ENCODE results near the gene ADAMTS12. TPM values are rescaled to one million over a fixed set of nuclear protein-coding genes. Genes with fewer than 3 reads are reported as not detected.
A peak's percentile ranks its signal among the peaks of the same experiment; 100 is the strongest.

The ADAMTS12 gene
- total and polyA plus RNA-seq, 4 donors, result 0.49 to 6.4 (median 2.3) TPM

DNA sequence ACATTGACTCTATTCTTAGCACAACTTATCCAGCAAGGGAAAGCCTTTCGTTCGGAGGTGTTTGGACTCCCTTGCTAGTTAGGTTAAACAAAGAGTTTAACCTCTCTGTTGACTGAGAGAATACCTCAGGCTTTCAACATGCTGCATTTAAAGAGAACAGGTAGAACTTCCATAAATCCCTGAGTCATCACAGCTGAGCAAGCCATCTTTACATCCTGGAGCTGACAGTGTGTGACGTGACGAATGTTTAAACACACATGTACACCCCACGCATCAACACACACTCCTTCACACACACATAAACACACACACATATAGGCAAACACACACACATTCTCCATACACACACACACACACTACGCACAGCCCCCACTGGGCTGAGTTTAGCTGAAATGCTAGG, 152.8 kb downstream of the ADAMTS12 start (continued):
- TF ChIP-seq, protein P1, sequence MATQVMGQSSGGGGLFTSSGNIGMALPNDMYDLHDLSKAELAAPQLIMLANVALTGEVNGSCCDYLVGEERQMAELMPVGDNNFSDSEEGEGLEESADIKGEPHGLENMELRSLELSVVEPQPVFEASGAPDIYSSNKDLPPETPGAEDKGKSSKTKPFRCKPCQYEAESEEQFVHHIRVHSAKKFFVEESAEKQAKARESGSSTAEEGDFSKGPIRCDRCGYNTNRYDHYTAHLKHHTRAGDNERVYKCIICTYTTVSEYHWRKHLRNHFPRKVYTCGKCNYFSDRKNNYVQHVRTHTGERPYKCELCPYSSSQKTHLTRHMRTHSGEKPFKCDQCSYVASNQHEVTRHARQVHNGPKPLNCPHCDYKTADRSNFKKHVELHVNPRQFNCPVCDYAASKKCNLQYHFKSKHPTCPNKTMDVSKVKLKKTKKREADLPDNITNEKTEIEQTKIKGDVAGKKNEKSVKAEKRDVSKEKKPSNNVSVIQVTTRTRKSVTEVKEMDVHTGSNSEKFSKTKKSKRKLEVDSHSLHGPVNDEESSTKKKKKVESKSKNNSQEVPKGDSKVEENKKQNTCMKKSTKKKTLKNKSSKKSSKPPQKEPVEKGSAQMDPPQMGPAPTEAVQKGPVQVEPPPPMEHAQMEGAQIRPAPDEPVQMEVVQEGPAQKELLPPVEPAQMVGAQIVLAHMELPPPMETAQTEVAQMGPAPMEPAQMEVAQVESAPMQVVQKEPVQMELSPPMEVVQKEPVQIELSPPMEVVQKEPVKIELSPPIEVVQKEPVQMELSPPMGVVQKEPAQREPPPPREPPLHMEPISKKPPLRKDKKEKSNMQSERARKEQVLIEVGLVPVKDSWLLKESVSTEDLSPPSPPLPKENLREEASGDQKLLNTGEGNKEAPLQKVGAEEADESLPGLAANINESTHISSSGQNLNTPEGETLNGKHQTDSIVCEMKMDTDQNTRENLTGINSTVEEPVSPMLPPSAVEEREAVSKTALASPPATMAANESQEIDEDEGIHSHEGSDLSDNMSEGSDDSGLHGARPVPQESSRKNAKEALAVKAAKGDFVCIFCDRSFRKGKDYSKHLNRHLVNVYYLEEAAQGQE (IDR thresholded peaks at IDR 0.05), result no peak
- TF ChIP-seq, protein P2, sequence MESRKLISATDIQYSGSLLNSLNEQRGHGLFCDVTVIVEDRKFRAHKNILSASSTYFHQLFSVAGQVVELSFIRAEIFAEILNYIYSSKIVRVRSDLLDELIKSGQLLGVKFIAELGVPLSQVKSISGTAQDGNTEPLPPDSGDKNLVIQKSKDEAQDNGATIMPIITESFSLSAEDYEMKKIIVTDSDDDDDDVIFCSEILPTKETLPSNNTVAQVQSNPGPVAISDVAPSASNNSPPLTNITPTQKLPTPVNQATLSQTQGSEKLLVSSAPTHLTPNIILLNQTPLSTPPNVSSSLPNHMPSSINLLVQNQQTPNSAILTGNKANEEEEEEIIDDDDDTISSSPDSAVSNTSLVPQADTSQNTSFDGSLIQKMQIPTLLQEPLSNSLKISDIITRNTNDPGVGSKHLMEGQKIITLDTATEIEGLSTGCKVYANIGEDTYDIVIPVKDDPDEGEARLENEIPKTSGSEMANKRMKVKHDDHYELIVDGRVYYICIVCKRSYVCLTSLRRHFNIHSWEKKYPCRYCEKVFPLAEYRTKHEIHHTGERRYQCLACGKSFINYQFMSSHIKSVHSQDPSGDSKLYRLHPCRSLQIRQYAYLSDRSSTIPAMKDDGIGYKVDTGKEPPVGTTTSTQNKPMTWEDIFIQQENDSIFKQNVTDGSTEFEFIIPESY (IDR thresholded peaks at IDR 0.05), result no peak
- TF ChIP-seq, protein P3, sequence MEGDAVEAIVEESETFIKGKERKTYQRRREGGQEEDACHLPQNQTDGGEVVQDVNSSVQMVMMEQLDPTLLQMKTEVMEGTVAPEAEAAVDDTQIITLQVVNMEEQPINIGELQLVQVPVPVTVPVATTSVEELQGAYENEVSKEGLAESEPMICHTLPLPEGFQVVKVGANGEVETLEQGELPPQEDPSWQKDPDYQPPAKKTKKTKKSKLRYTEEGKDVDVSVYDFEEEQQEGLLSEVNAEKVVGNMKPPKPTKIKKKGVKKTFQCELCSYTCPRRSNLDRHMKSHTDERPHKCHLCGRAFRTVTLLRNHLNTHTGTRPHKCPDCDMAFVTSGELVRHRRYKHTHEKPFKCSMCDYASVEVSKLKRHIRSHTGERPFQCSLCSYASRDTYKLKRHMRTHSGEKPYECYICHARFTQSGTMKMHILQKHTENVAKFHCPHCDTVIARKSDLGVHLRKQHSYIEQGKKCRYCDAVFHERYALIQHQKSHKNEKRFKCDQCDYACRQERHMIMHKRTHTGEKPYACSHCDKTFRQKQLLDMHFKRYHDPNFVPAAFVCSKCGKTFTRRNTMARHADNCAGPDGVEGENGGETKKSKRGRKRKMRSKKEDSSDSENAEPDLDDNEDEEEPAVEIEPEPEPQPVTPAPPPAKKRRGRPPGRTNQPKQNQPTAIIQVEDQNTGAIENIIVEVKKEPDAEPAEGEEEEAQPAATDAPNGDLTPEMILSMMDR (IDR thresholded peaks at IDR 0.05; ENCODE audit: low read depth, low read length, missing input control), result no peak

DNA sequence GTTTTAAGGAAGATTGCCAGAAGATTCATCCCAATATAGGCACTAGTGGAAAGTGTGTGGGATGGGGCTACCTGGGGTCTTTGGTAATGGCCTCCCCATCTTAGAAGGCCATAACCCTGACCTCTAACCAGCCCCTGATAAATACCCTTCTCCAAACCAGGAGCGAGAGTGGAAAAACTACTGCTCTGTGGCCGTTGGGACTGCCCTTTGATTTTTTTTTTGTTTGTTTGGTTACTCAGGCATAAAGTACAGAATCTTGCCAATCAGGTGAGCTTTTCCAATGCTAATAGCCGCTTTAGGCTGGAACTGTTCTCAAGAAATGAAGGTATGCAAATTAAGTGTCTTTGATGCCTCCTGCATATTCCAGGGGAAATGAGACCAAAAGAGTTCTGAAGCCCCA, 153.7 kb downstream of the ADAMTS12 start:
- H3K4me1 ChIP-seq (ENCODE audit: control insufficient read depth in 4 of 4, insufficient read depth in 4 of 4, low read length in 3 of 4), result peaks cover 2 to 22% (median 13%) of the 10 kb centered on the region in 4 donors
- no peaks in the 10 kb centered on the region for H3K36me3 ChIP-seq (ENCODE audit: control insufficient read depth in 4 of 4, insufficient read depth in 3 of 4, low read depth in 1 of 4, low read length in 3 of 4)
- H3K27ac ChIP-seq (ENCODE audit: low read depth in 1 of 2, low read length in 2 of 2), result no peak overlapping the region
- no peak for TF ChIP-seq NR2F2 (IDR thresholded peaks at IDR 0.05)
- TF ChIP-seq, protein P1 (IDR thresholded peaks at IDR 0.05), result no peak
- TF ChIP-seq, protein P4, sequence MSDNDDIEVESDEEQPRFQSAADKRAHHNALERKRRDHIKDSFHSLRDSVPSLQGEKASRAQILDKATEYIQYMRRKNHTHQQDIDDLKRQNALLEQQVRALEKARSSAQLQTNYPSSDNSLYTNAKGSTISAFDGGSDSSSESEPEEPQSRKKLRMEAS (IDR thresholded peaks at IDR 0.05), result no peak
- TF ChIP-seq JUND (IDR thresholded peaks at IDR 0.05), result peak in 1 of 2 donors; percentile 33
- no peak for TF ChIP-seq FOXA1 (IDR thresholded peaks at IDR 0.05)
- peak; percentile 41 for TF ChIP-seq SP1 (IDR thresholded peaks at IDR 0.05)
- TF ChIP-seq EGR1 (IDR thresholded peaks at IDR 0.05; ENCODE audit: low read depth in 2 of 2), result no peak
- peak; percentile 51 to 53 for TF ChIP-seq HNF4A (conservative IDR thresholded peaks at IDR 0.05)
- no peak for TF ChIP-seq GABPA (IDR thresholded peaks at IDR 0.05 in 1 of 2, conservative IDR thresholded peaks at IDR 0.05 in 1 of 2)
- H3K27me3 ChIP-seq (ENCODE audit: control insufficient read depth in 4 of 4, insufficient read depth in 4 of 4, low read length in 3 of 4), result no peaks in the 10 kb centered on the region
- no peak overlapping the region for H3K4me3 ChIP-seq (ENCODE audit: low read depth in 1 of 3, low read length in 3 of 3)
- no peaks in the 10 kb centered on the region for H3K9me3 ChIP-seq (ENCODE audit: control insufficient read depth in 4 of 4, low read length in 3 of 4)
- 30% methylated on average over 3 of the region's 3 CpGs for WGBS
- H3K9ac ChIP-seq (ENCODE audit: low read depth in 1 of 2, low read length in 2 of 2), result no peak overlapping the region
- DNase-seq (ENCODE audit: low spot score), result no peak

Measured in liver (tissue), 9 donors.